Caco-2 (cell line): ENCODE results near the gene PTS. TPM values are rescaled to one million over a fixed set of nuclear protein-coding genes. Genes with fewer than 3 reads are reported as not detected.
A peak's percentile ranks its signal among the peaks of the same experiment; 100 is the strongest.

Source experiments
- BruUV-seq: library from RNA; stranded (reverse); fragments of 400-500 nt; replicated peaks from 2 replicates; lab custom pipeline; 2021; lab: Mats Ljungman, UMichigan
- CTCF ChIA-PET: fragments of 300-600 bp; sonication (Branson Sonifier 250); formaldehyde crosslinking; loops from one replicate; lab custom pipeline; 2022; ENCODE audit warnings: antibody characterized with exemption; lab: Charles Lee
- POLR2A ChIA-PET: fragments of 300-600 bp; sonication (Branson Sonifier 250); formaldehyde crosslinking; loops from one replicate; lab custom pipeline; 2022; ENCODE audit warnings: antibody characterized with exemption; lab: Charles Lee
- DNase-seq, 2 experiments: peaks; one replicate each; pipeline versions ENCODE4 v3.0.0 to v3.0.0-alpha.2; 2020 to 2022
- H3K27me3 ChIP-seq: replicated peaks from 2 replicates; pipeline ENCODE4 v1.6.0; 2011; ENCODE audit warnings: low read length; ENCODE audit not compliant: control insufficient read depth, insufficient read depth
- H3K36me3 ChIP-seq: 2 replicates; pipeline ENCODE4 v1.5.1; 2011; ENCODE audit warnings: low read length; ENCODE audit not compliant: control insufficient read depth, insufficient read depth
- H3K4me1 ChIP-seq: fragments of 250-450 bp; sonication (Bioruptor Pico); 2 replicates; pipeline ENCODE4 v1.5.1; 2020; ENCODE audit warnings: mild to moderate bottlenecking
- H3K4me3 ChIP-seq: 2 replicates; pipeline ENCODE4 v1.5.1; 2011; ENCODE audit warnings: low read depth, mild to moderate bottlenecking, control low read depth, low read length
- H3K9me3 ChIP-seq: fragments of 250-450 bp; sonication (Bioruptor Pico); 2 replicates; pipeline ENCODE4 v1.5.1; 2020; ENCODE audit warnings: mild to moderate bottlenecking, moderate library complexity
- H3K27ac Mint-ChIP-seq: one replicate; pipeline ENCODE4 v1.8.0; 2022; ENCODE audit warnings: mixed read lengths; ENCODE audit not compliant: unreplicated experiment
- H3K27me3 Mint-ChIP-seq: one replicate; pipeline ENCODE4 v1.8.0; 2022; ENCODE audit warnings: mixed read lengths; ENCODE audit not compliant: insufficient read depth, unreplicated experiment
- H3K36me3 Mint-ChIP-seq: one replicate; pipeline ENCODE4 v1.8.0; 2022; ENCODE audit warnings: mild to moderate bottlenecking, mixed read lengths; ENCODE audit not compliant: insufficient read depth, unreplicated experiment
- H3K4me1 Mint-ChIP-seq: one replicate; pipeline ENCODE4 v1.8.0; 2022; ENCODE audit warnings: low read depth, mixed read lengths; ENCODE audit not compliant: unreplicated experiment
- H3K4me3 Mint-ChIP-seq: one replicate; pipeline ENCODE4 v1.8.0; 2022; ENCODE audit warnings: mild to moderate bottlenecking, moderate library complexity, mixed read lengths; ENCODE audit not compliant: unreplicated experiment
- H3K9me3 Mint-ChIP-seq: one replicate; pipeline ENCODE4 v1.8.0; 2022; ENCODE audit warnings: mixed read lengths; ENCODE audit not compliant: unreplicated experiment
- intact Hi-C: fragments of 100-400 bp; cut with micrococcal nuclease; formaldehyde crosslinking; loops from one replicate; pipeline ENCODE4 v1.10.0; 2022; ENCODE audit not compliant: unreplicated experiment
- total RNA-seq: library from RNA; stranded (reverse); gene quantifications from 2 replicates; pipeline ENCODE4 v1.2.3, GENCODE V29; 2022
- TF ChIP-seq, protein P1 (sequence below), 2 experiments: fragments of 200-600 bp in 1 of 2; IDR thresholded peaks; 1 replicate in 1 of 2; 2 replicates in 1 of 2; pipeline versions ENCODE4 v1.5.1 to v1.8.0; 2011 to 2022; ENCODE audit warnings: antibody characterized with exemption in 1 of 2, control low read depth in 1 of 2, inconsistent platforms in 1 of 2, low read depth in 1 of 2, low read length in 1 of 2, mild to moderate bottlenecking in 1 of 2, moderate library complexity in 1 of 2; ENCODE audit not compliant: insufficient read depth in 1 of 2, severe bottlenecking in 1 of 2, unreplicated experiment in 1 of 2

Gene PTS
- total RNA-seq, 1 experiment from 2014 or later = 78.0 TPM

DNA sequence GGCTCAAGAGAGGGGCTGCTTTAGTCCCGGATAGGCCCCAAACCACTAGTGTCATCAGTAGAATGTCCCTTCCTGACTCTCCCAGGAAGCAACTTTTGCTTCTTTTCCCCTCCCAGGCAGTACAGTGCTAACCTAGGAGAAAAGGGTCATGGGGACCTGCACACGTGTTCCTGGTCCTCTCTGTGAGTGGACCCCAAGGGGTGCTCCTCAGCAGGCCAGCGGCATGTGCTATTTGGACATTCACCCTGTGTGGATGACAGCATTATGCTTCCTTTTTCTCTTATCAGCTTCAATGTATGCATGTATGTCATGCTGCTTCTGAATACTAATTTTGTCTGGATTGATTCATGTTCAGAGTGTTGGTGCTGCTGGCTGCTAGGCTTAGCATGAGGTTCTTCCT is 52.6 kb downstream of the PTS start:
- H3K4me1 Mint-ChIP-seq = peaks cover 39% of the 10 kb centered on the region
- H3K27ac Mint-ChIP-seq = peak overlapping the region; percentile 12
- DNase-seq = no peak
- H3K4me1 ChIP-seq = peaks cover 34% of the 10 kb centered on the region
- intact Hi-C loops = no loop called here
- no peak overlapping the region for H3K4me3 Mint-ChIP-seq
- no peaks in the 10 kb centered on the region for H3K9me3 Mint-ChIP-seq
- no peaks in the 10 kb centered on the region for H3K36me3 ChIP-seq
- H3K9me3 ChIP-seq = no peaks in the 10 kb centered on the region
- TF ChIP-seq, protein P1, sequence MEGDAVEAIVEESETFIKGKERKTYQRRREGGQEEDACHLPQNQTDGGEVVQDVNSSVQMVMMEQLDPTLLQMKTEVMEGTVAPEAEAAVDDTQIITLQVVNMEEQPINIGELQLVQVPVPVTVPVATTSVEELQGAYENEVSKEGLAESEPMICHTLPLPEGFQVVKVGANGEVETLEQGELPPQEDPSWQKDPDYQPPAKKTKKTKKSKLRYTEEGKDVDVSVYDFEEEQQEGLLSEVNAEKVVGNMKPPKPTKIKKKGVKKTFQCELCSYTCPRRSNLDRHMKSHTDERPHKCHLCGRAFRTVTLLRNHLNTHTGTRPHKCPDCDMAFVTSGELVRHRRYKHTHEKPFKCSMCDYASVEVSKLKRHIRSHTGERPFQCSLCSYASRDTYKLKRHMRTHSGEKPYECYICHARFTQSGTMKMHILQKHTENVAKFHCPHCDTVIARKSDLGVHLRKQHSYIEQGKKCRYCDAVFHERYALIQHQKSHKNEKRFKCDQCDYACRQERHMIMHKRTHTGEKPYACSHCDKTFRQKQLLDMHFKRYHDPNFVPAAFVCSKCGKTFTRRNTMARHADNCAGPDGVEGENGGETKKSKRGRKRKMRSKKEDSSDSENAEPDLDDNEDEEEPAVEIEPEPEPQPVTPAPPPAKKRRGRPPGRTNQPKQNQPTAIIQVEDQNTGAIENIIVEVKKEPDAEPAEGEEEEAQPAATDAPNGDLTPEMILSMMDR (IDR thresholded peaks at IDR 0.05; ENCODE audit: insufficient read depth in 1 of 2, low read depth in 1 of 2, low read length in 1 of 2, severe bottlenecking in 1 of 2, unreplicated experiment in 1 of 2) = no peak
- no peaks in the 10 kb centered on the region for H3K27me3 ChIP-seq
- BruUV-seq = no TSS peak
- ChIA-PET CTCF (interaction anchor here (0.6 to 5.8 kb wide), 8 partner anchors 8 to 336 kb away, joined by 3 to 139 read pairs (median 7); no protein-coding TSS in a partner anchor), POLR2A (no interaction called here)
- H3K27me3 Mint-ChIP-seq = peaks cover 3% of the 10 kb centered on the region
- H3K36me3 Mint-ChIP-seq = no peaks in the 10 kb centered on the region
- no peak overlapping the region for H3K4me3 ChIP-seq

DNA sequence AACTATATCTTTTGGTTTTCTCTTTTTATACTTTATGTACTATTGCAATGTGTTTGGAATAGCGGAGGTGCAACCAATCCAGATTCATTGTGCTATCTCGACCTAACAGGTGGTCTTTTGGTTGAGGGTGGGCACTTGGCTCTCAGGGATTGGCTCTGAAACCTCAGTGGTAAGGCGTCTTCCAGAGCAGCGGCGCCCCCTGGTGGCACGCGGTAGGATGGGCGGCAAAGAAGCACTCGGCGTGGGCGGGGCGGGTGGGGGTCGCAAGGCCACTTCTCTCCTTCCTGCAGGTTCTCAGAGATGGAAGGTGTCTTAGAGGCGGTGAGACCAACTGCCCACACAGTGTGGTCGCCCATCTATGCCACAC is 53.7 kb downstream of the PTS start:
- peaks cover 34% of the 10 kb centered on the region for H3K4me1 Mint-ChIP-seq
- CTCF ChIA-PET = interaction anchor here (0.6 to 5.8 kb wide), 28 partner anchors 9 to 1010 kb away, joined by 3 to 139 read pairs (median 4); partner anchors contain the start of genes BCO2, PTS, SDHD and TIMM8B
- POLR2A ChIA-PET = interaction anchor here (0.7 kb wide), 1 partner anchor 9 kb away, joined by 6 read pairs; no protein-coding TSS in a partner anchor
- H3K27ac Mint-ChIP-seq = no peak overlapping the region
- Histone ChIP-seq H3K4me3 (peak overlapping the region; percentile 28), H3K36me3 (no peaks in the 10 kb centered on the region), H3K27me3 (no peaks in the 10 kb centered on the region), H3K4me1 (peaks cover 34% of the 10 kb centered on the region), H3K9me3 (no peaks in the 10 kb centered on the region)
- TF ChIP-seq, protein P1 (IDR thresholded peaks at IDR 0.05; ENCODE audit: insufficient read depth in 1 of 2, low read depth in 1 of 2, low read length in 1 of 2, severe bottlenecking in 1 of 2, unreplicated experiment in 1 of 2) = peak; percentile 99
- no peaks in the 10 kb centered on the region for H3K9me3 Mint-ChIP-seq
- H3K27me3 Mint-ChIP-seq = peaks cover 3% of the 10 kb centered on the region
- no TSS peak for BruUV-seq
- intact Hi-C loops = loop anchor here (1.0 to 10.0 kb wide), 7 partner anchors 39 to 1005 kb away; partner anchors contain the start of genes BCO2 and PTS
- H3K4me3 Mint-ChIP-seq = peak overlapping the region; percentile 75
- DNase-seq = peak; percentile 75 to 85
- no peaks in the 10 kb centered on the region for H3K36me3 Mint-ChIP-seq

DNA sequence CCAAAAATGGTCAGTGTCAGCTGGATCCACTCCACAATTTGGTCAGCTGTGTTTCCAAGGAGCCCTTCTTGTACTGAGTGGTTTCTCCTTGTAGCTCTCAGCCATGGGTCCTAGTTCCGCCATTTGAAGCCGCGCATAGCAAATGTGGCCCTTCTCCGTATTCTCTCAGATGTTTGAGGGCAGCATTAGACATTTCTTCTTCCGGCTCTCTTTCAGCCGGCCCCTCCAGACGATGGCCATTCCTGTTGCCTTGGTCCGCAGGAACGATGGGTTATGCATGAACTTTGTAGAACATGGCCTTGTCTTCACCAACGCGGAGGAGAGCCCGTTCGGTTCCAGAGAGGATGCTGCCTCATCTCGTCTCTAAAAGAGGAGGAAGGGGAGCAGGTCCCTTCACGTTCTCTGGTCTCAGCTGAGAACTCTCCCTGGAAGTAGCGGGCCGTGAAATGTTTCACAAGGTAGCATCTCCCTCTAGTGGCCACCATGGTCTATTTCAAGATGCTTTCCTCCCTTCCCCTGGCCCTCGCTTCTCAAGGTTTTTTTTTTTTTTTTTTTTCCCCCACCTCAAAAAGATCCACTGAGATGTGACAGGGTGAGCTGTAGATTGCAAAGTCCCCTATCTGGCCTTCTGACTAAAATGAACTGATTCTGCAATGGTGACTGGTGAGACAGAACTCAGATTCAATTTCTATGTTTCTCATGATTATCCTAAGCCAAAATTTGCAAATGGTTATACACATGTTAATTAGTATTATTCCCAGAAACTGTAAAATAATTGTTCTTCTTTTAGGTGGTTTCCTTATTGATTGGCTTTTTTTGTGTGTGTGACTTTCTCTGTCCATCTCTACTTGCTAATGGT is 54.3 kb downstream of the PTS start:
- peaks cover 34% of the 10 kb centered on the region for H3K4me1 Mint-ChIP-seq
- TF ChIP-seq, protein P1 (IDR thresholded peaks at IDR 0.05; ENCODE audit: insufficient read depth in 1 of 2, low read depth in 1 of 2, low read length in 1 of 2, severe bottlenecking in 1 of 2, unreplicated experiment in 1 of 2) = peak; percentile 86 to 97
- peak overlapping the region; percentile 75 for H3K4me3 Mint-ChIP-seq
- Histone ChIP-seq H3K4me3 (peak overlapping the region; percentile 28), H3K4me1 (peaks cover 34% of the 10 kb centered on the region), H3K27me3 (no peaks in the 10 kb centered on the region), H3K9me3 (no peaks in the 10 kb centered on the region), H3K36me3 (no peaks in the 10 kb centered on the region)
- BruUV-seq = no TSS peak
- no peaks in the 10 kb centered on the region for H3K9me3 Mint-ChIP-seq
- H3K27me3 Mint-ChIP-seq = peaks cover 3% of the 10 kb centered on the region
- POLR2A ChIA-PET = interaction anchor here (0.6 to 0.7 kb wide), 2 partner anchors 9 to 10 kb away, joined by 4 to 6 read pairs; no protein-coding TSS in a partner anchor
- CTCF ChIA-PET = interaction anchor here (0.6 to 5.8 kb wide), 32 partner anchors 9 to 1009 kb away, joined by 3 to 139 read pairs (median 4); partner anchors contain the start of genes BCO2, PTS, SDHD and TIMM8B
- no peak overlapping the region for H3K27ac Mint-ChIP-seq
- intact Hi-C loops = loop anchor here (1.0 to 10.0 kb wide), 7 partner anchors 39 to 1004 kb away; partner anchors contain the start of genes BCO2 and PTS
- no peaks in the 10 kb centered on the region for H3K36me3 Mint-ChIP-seq
- DNase-seq = peak; percentile 89 to 90
